Measurements from ENCODE around the gene MRGPRX1.
"Not testable (repeated sequence)": the region's sequence is repeated elsewhere in the genome, so short reads cannot be mapped to it uniquely, and the experiment has no call there.

Gene MRGPRX1

DNA sequence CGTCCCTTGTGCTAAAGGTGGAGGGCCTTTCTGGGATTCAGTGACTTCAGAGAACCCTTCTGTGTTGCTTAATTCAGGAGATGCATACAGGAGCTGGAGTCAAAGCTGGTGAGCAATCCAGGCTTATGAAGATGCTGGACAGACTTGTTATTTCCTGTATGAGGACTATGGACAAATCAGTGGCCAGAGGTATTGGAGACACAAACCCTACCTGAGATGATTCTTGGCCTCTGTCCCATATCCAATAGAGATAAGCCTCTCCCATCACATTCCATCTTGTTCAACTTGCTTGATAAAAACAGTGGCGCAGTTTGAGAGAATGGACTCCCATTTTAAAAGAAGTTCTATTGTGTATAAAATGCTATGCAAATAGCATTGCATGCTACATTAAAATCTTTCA is at the start of gene MRGPRX1:
TSS of gene MRGPRX1 (minus strand) at position 101 of the 400 bp plus-strand sequence. CDS start 4,630 bp downstream, outside the sequence.
- Histone ChIP-seq H3K9me3 (ENCODE audit: control insufficient read depth, insufficient read depth, low read length) (no peaks in the 10 kb centered on the region), H3K9ac (ENCODE audit: low read depth, low read length) (no peak within 1 kb of the TSS), H3K4me1 (ENCODE audit: insufficient read depth, low read length) (no peaks in the 10 kb centered on the region; the same call in 1 of the 2 replicates), H3K36me3 (ENCODE audit: insufficient read depth, low read length) (no peaks in the 10 kb centered on the region)

DNA sequence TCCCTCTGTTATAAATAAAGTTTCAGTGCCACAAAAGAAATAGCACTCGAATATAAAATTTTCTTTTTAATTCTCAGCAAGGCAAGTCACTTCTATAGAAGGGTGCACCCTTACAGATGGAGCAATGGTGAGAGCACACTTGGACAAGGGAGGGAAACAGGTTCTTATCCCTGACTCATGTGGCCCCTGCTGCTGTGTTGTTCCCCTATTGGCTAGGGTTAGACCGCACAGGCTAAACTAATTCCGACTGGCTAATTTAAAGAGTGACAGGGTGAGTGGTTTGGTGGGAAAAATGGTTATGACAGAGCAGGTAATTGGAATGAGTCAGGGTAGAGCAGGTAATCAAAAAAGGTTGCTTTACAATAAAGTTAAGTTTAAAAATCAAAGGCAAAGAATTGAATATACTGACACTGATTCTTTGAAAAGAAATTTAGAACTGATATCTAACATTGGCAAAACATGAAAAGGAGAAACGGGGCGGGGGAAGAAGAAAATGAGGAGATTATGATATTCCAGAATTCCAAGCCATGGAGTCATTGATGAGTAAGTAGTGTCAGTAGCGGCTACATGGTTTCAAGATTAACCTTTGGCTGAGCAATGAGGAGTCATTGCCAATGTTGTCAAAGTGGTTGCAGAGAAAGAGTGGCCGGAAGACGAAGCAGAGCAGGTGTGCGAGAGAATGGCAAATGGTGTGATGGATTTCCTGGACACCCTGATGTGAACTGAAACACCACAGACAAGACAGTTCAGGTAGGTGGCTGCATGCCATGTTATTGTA is 48.4 kb upstream of the MRGPRX1 start:
- Histone ChIP-seq H3K9ac (ENCODE audit: low read depth, low read length) (no peak overlapping the region), H3K36me3 (ENCODE audit: insufficient read depth, low read length) (no peaks in the 10 kb centered on the region), H3K4me1 (ENCODE audit: insufficient read depth, low read length) (peaks cover 4% of the 10 kb centered on the region; the same call in 1 of the 2 replicates), H3K9me3 (ENCODE audit: control insufficient read depth, insufficient read depth, low read length) (no peaks in the 10 kb centered on the region)

DNA sequence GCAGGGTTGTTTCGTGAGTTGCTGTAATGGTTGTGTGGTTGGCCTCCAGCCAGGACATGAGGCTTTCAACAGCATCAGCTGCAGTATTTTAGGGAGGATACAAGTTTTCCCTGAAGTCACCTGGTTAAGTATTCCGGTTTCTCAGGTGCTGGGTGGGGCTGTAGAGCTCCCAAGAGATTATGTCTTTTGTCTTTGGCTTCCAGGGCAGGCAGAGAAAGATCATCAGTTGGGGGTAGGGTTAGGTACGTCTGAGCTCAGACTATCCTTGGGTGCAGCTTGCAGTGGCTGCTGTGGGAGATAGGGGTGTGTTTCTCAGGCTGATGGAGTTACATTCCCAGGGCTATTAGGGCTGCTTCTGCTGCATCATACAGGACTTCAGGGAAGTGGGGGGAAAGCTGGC is 47.5 kb upstream of the MRGPRX1 start:
- peaks cover 4% of the 10 kb centered on the region; the same call in 1 of the 2 replicates for H3K4me1 ChIP-seq (ENCODE audit: insufficient read depth, low read length)
- H3K9me3 ChIP-seq (ENCODE audit: control insufficient read depth, insufficient read depth, low read length), result no peaks in the 10 kb centered on the region
- no peak overlapping the region for H3K9ac ChIP-seq (ENCODE audit: low read depth, low read length)

DNA sequence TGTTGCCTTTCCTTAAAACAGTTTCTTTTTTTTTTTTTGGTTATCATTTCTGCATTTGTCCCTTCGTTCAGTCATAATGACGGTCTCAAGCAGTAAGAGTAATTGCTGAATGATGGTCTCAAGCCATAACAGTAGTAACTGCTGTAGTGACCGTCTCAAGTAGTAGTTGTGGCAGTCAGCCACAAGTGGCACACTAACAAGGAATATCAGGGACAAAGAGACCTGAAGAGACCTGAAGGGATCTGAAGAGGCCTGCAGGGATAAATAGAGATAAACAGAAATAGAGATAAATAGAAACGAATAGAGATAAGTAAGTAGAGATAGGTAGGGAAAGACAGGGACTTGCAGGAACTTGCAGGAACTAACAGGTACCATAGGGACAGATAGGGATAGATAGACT is 42.7 kb upstream of the MRGPRX1 start:
- Histone ChIP-seq H3K9ac (ENCODE audit: low read depth, low read length) (no peak overlapping the region), H3K4me1 (ENCODE audit: insufficient read depth, low read length) (peaks cover 2% of the 10 kb centered on the region; the same call in 1 of the 2 replicates), H3K9me3 (ENCODE audit: control insufficient read depth, insufficient read depth, low read length) (no peaks in the 10 kb centered on the region), H3K36me3 (ENCODE audit: insufficient read depth, low read length) (no peaks in the 10 kb centered on the region)

More for the DNA sequence above, 47.5 kb upstream of the MRGPRX1 start:
- H3K36me3 ChIP-seq (ENCODE audit: insufficient read depth, low read length), result no peaks in the 10 kb centered on the region

DNA sequence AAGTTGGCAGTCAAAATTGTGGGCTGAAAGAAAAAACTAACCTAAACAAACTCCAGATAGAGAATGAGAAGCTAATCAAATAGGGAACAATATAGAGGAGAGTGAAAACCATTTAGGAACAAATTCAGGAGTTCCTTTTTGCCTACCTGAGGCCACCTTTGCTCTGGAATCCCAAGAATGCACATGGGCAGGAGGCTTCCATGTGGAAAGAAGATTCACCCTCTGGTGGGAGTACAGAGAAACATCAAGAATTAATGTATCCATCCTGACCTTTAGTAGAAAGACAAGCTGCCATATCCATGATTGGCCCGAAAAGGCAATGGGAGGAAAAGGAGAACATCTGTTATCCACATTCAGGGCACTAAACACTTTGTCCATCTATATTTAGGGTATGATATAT is 35.0 kb upstream of the MRGPRX1 start:
- Histone ChIP-seq H3K36me3 (ENCODE audit: insufficient read depth, low read length) (no peaks in the 10 kb centered on the region), H3K4me1 (ENCODE audit: insufficient read depth, low read length) (no peaks in the 10 kb centered on the region; the same call in 1 of the 2 replicates), H3K9me3 (ENCODE audit: control insufficient read depth, insufficient read depth, low read length) (no peaks in the 10 kb centered on the region), H3K9ac (ENCODE audit: low read depth, low read length) (no peak overlapping the region)

DNA sequence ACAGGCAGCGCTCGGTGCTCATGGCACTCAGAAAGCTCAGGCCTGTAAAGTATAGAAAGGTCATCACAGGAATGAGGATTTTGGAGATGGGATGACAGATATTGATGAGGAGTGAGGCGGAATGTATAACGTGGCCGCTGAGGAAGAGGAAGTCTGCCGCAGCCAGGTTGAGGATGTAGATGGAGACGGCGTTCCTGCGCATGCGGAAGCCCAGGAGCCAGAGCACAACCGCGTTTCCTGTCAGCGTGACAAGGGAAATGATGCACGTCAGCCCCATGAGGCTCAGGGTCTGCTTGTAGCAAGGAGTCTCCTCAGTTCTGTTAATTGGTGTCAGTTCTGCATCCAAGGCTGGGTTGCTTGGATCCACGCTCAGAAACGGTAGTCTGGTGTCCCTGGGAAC is 33.1 kb upstream of the MRGPRX1 start:
- Histone ChIP-seq H3K4me1 (ENCODE audit: insufficient read depth, low read length) (no peaks in the 10 kb centered on the region; the same call in 1 of the 2 replicates), H3K9ac (ENCODE audit: low read depth, low read length) (no peak overlapping the region), H3K36me3 (ENCODE audit: insufficient read depth, low read length) (no peaks in the 10 kb centered on the region), H3K9me3 (ENCODE audit: control insufficient read depth, insufficient read depth, low read length) (no peaks in the 10 kb centered on the region)

DNA sequence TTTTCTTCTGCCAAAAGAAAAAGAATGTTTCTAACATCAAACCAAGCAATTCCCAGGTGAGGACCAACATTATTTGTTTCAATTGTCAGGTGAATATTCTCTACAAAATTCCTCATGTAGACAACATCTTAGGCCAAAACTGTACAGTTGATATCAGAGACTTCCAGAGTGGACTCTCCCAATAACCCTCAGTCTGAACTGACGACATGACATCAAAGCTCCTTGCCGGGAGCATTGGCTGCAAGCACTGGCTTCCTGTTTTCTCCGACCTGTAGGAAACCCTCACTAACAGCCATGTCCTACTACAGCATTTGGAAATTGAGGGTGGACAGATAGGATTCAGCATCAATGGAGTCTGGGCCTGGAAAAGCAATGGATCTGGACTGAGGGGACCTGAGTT is 30.5 kb upstream of the MRGPRX1 start:
- Histone ChIP-seq H3K4me1 (ENCODE audit: insufficient read depth, low read length) (no peaks in the 10 kb centered on the region; the same call in 1 of the 2 replicates), H3K9me3 (ENCODE audit: control insufficient read depth, insufficient read depth, low read length) (no peaks in the 10 kb centered on the region), H3K9ac (ENCODE audit: low read depth, low read length) (no peak overlapping the region), H3K36me3 (ENCODE audit: insufficient read depth, low read length) (no peaks in the 10 kb centered on the region)

DNA sequence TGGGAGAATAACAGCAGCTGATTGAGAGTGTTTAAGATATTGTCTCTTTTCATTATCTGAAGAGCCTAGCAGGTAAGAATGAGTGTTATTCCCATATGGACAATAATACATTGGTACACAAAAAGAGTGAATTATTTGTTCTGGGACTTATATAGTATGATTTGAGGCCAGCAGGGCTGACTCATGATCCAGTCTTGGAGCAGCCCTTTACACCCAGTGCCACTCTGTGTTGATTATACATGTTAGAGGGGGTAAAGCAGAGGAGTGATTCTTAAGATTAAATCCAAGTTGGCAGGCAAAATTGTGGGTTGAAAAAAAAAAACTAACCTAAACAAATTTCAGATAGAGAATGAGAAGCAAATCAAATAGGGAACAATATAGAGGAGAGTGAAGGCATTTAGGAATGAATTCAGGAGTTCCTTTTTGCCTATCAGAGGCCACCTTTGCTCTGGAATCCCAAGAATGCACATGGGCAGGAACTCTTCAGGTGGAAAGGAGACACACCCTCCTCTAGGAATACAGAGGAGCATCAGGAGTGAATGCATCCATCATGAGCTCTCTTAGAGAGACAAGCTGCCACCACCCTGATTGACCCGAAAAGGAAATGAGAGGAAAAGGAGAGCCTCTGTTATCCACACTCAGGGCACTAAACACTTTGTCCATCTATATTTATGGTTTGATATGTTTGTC is 19.2 kb upstream of the MRGPRX1 start:
- Histone ChIP-seq H3K9ac (ENCODE audit: low read depth, low read length) (no peak overlapping the region), H3K36me3 (ENCODE audit: insufficient read depth, low read length) (no peaks in the 10 kb centered on the region), H3K9me3 (ENCODE audit: control insufficient read depth, insufficient read depth, low read length) (no peaks in the 10 kb centered on the region; the same call in 1 of the 2 replicates)

DNA sequence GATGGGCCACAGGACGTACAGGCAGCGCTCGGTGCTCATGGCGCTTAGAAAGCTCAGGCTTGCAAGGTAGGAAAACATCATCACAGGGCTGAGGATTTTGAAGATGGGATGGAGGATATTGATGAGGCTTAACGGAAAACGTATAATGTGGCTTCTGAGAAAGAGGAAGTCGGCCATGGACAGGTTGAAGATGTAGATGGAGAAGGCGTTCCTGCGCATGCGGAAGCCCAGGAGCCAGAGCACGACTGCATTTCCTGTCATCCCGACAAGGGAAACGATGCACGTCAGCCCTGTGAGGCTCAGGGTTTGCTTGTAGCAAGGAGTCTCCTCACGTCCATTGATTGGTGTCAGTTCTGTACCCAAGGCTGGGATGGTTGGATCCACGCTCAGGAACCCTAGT is 17.4 kb upstream of the MRGPRX1 start:
- H3K36me3 ChIP-seq (ENCODE audit: insufficient read depth, low read length), result no peaks in the 10 kb centered on the region
- H3K9ac ChIP-seq (ENCODE audit: low read depth, low read length), result no peak overlapping the region
- no peaks in the 10 kb centered on the region; the same call in 1 of the 2 replicates for H3K9me3 ChIP-seq (ENCODE audit: control insufficient read depth, insufficient read depth, low read length)
- H3K4me1 ChIP-seq (ENCODE audit: insufficient read depth, low read length), result peaks cover 4% of the 10 kb centered on the region; the same call in 1 of the 2 replicates

More for the DNA sequence above, 19.2 kb upstream of the MRGPRX1 start:
- peaks cover 4% of the 10 kb centered on the region; the same call in 1 of the 2 replicates for H3K4me1 ChIP-seq (ENCODE audit: insufficient read depth, low read length)

DNA sequence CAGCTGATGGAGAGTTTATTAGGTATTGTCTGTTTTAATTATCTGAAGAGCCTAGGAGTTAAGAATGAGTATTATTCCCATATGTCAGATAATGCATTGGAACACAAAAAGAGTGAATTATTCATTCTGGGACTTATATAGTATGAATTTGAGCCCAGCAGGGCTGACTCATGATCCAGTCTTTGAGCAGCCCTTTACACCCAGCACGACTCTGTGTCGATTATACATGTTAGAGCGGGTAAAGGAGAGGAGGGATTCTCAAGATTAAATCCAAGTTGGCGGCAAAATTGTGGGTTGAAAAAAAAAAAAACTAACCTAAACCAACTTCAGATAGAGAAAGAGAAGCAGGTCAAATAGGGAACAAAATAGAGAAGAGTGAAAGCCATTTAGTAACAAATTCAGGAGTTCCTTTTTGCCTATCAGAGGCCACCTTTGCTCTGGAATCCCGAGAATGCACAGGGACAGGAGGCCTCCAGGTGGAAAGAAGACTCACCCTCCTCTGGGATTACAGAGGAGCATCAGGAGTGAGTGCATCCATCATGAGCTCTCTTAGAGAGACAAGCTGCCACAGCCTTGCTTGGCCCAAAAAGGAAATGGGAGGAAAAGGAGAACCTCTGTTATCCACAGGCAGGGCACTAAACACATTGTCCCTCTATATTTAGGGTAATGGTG is 3.1 kb downstream of the MRGPRX1 start:
- Histone ChIP-seq H3K4me1 (ENCODE audit: insufficient read depth, low read length) (no peaks in the 10 kb centered on the region; the same call in 1 of the 2 replicates), H3K9me3 (ENCODE audit: control insufficient read depth, insufficient read depth, low read length) (no peaks in the 10 kb centered on the region), H3K9ac (ENCODE audit: low read depth, low read length) (no peak overlapping the region), H3K36me3 (ENCODE audit: insufficient read depth, low read length) (no peaks in the 10 kb centered on the region)

DNA sequence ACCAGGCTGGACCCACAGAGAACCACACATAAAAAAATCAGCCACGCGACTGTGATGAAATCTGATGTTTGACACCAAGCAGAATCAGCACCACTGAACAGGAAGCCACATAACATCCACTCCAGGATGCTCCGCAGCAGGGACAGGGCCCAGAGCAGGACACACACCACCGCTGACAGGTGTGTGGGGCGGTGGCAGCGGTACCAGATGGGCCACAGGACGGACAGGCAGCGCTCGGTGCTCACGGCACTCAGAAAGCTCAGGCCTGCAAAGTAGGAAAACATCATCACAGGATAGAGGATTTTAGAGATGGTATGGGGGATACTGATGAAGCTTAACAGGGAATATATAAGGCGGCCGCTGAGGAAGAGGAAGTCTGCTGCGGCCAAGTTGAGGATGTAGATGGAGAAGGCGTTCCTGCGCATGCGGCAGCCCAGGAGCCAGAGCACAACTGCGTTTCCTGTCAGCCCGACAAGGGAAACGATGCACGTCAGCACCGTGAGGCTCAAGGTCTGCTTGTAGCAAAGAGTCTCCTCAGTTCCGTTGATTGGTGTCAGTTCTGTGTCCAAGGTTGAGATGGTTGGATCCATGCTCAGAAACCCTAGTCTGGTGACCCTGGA is 4.9 kb downstream of the MRGPRX1 start:
- Histone ChIP-seq H3K36me3 (ENCODE audit: insufficient read depth, low read length) (no peaks in the 10 kb centered on the region), H3K9ac (ENCODE audit: low read depth, low read length) (no peak overlapping the region), H3K4me1 (ENCODE audit: insufficient read depth, low read length) (no peaks in the 10 kb centered on the region; the same call in 1 of the 2 replicates), H3K9me3 (ENCODE audit: control insufficient read depth, insufficient read depth, low read length) (no peaks in the 10 kb centered on the region)

DNA sequence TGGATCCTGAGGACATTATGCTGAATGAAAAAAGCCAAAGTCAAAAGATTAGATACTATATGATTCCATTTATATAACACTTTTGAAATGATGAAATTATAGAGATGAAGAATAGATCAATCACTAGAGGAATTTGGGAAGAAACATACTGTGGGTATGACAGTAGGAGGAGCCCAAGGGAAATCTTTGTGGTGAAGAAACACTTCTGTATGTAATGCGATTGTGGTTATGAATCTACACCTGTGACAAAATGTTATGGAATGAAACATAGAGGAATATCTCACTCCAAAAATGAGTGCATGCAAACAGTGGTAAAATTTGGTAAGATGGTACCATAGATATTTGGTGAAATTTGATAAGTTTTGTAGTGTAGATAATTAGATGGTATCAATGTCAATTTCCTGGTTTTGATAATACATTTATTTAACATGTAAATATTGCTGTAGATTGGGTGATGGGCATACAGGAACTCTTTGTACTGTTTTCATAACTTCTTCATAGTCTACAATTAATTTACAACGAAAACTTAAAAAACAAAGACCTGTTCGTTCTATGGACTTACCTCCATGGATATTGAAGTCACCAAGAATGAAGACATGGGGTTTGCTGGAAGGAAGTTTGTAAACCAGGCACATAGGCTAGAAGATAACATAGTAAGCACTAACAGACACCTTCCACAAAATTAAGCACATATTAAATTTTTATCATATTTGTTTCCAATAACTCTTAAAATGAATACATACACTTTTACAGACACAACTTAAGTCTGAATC is 11.5 kb downstream of the MRGPRX1 start:
- H3K9ac ChIP-seq (ENCODE audit: low read depth, low read length), result no peak overlapping the region
- no peaks in the 10 kb centered on the region for H3K9me3 ChIP-seq (ENCODE audit: control insufficient read depth, insufficient read depth, low read length)
- no peaks in the 10 kb centered on the region for H3K36me3 ChIP-seq (ENCODE audit: insufficient read depth, low read length)
- H3K4me1 ChIP-seq (ENCODE audit: insufficient read depth, low read length), result no peaks in the 10 kb centered on the region

DNA sequence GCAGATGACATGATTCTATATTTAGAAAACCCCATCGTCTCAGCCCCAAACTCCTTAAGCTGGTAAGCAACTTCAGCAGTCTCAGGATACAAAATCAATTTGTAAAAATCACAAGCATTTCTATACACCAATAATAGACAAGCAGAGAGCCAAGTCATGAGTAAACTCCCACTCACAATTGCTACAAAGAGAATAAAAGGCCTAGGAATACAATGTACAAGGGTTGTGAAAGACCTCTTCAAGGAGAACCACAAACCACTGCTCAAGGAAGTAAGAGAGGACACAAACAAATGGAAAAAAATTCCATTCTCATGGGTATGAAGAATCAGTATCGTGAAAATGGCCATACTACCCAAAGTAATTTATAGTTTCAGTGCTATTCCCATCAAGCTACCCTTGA is 13.8 kb downstream of the MRGPRX1 start:
- not testable (repeated sequence) for H3K4me1 ChIP-seq (ENCODE audit: insufficient read depth, low read length); H3K36me3 ChIP-seq (ENCODE audit: insufficient read depth, low read length); H3K9me3 ChIP-seq (ENCODE audit: control insufficient read depth, insufficient read depth, low read length); H3K9ac ChIP-seq (ENCODE audit: low read depth, low read length)
